NCI-H748 (cell line): Measurements from ENCODE around the gene KDELR1.

Experiments used
- DNase-seq: peaks from one replicate; lab custom pipeline; 2025; ENCODE audit not compliant: unreplicated experiment; lab: John Stamatoyannopoulos, UW

KDELR1 gene

DNA sequence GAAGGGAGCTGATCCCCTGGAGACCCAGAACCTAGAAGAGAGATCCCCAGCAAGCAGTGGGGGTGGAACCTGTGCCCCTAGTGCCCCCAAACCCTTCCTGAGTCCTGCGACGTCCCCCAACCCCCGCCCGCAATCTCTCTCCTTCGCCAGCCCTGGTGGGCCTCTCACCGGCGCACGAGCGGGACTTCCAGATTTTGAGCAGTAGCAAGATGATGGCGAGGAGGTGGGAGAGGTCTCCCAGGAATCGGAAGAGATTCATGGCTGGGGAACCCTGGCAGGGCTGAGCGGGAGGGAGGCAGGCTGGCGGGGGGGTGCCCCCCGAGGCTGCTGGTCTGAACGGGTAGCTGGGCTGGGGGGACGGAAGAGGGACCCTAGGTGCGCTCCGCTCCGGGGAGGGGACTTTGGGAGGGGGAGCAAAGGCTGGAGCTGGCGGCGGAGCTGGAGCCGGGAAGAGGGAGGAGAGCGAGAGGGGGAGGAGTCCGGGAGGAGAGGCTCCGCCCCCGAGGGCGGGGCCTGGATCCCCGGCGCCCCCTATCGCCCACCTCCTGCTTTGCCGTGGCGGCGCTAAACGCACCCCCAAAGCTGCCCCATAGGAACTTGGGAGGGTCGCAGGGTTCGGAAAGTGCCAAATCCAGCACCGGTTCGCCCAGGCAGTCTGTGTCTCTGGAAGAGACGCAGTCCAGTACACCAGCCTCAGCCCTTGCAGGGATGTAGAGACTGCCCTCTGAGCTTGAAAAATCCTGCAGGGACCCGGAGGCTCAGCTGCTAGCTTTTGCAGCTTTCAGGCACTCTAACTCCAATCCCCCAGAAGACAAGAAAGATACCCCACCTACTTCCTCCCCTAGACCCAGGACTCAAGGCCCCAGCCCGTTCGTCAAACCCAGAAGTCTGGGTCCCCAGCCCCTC, at the start of gene KDELR1:
Gene KDELR1 (minus strand): TSS at position 452 of the 906 bp plus-strand sequence. CDS start 193 bp downstream, at position 259.
- peak; percentile 71 for DNase-seq

DNA sequence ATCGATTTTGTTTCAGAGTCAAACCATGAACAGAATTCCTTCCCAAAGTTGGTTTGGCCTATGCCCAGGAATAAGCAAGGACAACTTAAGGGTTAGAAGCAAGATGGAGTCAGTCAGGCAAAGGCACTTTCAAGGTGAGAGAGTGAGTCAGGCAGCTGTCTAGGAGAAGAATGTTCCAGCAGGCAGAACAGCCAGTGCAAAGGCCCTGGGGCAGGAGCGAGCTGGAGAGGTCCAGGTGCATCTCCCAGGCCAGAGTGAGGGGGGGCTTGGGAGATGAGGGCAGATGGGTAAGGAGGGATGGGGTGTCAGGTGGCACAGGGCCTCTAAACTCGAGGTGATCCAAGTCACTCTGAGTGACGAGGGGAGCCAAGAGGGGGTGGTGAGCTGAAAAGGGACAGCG, 45.2 kb upstream of the KDELR1 start:
- no peak for DNase-seq

DNA sequence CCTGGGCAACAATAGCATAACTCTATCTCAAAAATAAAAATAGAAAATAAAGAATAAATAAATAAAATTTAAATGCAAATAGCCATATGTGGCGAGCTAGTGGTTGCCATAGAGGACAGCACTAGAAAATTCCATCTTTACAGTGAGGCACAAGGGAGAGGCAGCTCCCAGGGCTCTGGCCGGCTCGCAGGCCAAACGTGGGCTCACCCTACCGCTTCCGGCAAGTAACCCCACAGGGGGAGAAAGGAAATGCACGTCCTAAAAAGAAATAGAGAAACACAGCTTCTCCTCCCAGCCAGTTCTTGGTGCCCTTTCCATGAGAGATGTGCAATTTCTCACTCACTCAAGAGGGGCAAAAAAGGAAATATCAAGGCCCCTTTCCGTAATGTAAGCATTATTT, 42.0 kb upstream of the KDELR1 start:
- no peak for DNase-seq

DNA sequence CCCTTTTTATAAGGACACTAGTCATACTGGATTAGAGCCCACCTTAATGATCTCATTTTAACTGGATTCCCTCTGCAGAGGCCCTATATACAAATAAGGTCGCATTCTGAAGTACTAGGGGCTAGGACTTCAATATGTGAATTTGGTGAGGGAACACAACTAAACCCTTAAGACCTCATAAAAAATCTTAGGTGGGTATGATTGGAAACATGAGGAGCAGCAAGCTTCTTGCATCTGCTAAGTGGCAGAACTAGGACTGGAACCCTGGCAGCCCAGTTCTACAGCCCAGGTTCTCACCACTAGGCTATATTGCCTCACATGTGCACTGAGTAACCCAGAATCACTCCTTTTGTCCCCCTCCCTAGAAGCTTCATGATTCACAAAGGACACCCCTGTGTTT, 37.3 kb upstream of the KDELR1 start:
- DNase-seq, result no peak

DNA sequence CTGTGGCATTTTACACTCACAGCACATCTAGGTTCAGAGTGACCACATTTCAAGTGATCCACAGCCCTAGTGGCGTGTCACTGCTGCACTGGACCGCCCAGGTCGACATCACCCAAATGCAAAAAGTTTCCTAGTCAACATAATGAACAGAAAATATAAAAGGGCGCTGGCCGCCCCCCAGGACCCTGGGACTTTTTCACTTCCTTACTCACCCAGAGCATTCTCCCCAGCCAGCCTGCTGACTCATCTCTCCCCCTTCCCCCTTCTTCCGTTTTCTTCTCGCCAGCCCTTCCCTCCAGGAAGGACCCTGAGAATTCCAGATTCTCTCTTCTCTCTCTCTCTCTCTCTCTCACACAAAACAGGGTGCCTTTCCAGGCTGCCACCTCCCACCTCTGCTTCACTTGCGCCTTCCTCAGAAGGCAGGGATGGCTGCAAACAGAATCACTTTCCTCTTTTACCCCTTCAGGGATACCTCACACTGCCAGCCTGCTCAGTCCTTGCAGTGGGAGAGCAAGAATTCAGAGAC, 33.4 kb upstream of the KDELR1 start:
- no peak for DNase-seq

DNA sequence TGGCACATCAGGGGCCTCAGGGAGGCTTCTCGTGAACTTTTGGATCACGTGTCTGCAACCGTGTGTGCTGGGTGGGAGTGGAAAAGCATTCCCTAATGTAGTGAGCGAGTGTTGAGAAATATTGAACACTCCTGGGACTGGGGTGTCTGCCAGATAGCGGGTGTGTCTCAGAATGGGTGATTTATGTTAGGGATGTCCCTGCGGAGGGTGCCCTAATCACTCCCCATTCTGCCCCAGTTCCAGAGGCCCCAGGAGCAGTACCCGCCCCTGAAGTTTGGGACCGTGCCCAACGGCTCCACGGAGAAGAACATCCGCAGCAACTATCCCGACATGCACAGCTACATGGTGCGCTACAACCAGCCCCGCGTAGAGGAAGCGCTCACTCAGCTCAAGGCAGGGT, 30.2 kb upstream of the KDELR1 start:
- DNase-seq, result no peak

DNA sequence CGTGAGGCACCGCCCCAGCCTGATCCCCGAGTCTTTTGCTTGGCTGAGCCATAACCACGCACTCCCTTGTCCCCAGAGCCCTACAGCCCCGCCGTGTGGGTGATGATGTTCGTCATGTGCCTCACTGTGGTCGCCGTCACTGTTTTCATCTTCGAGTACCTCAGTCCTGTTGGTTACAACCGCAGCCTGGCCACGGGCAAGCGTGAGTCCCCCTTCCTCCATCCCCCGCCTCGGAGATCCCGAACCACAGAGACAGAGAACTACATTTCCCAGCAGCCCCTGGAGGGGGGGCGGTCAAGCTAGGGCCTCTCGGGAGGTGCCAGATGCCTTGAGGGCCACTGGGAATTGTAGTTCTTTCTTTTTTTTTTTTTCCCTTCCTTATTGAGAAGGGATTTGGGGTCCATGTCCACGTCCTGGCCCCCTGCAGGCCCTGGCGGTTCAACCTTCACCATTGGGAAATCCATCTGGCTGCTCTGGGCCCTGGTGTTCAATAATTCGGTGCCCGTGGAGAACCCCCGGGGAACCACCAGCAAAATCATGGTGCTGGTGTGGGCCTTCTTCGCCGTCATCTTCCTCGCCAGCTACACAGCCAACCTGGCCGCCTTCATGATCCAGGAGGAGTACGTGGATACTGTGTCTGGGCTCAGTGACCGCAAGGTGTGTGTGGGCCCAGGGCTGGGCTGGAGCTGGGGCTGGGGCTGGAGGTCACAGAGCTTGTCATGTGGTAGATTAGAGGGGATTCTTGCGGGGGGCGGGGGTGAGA, 28.0 kb upstream of the KDELR1 start:
- peak; percentile 24 for DNase-seq

DNA sequence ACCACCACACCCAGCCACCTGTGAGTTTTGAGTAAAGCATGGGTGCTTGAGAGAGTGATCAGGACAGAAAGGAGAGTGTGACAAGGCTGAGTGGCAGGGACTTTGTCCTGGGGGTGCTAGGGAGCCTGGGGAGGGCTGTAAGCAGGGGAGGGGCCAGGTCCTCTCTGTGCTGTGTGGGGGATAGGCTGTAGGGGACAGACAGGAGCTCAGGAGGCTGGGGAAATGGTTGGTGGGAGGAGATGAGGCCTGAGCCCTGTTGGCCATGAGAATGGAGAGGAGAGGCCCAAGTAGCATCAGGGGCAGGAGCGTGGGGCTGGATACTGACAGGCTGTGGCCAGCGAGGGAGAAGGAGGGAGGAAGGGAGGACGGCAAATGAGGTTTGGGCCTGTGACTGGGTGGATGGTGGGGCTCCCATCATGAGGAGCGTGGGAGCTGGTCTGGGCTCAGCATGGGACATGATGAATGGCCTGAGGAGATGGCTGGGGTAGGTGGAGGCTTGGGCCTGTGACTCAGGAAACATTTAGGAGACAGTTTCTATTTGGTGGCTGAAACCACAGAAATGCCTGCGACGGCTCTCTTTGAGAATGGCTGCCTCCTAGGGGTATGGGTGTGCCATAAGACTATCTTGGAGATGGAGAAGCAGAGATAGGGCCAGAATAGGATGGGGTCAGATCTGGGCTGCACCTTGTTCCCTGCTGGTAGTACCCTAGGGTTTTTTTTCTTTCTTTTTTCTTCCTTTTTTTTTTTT, 27.1 kb upstream of the KDELR1 start:
- no peak for DNase-seq

DNA sequence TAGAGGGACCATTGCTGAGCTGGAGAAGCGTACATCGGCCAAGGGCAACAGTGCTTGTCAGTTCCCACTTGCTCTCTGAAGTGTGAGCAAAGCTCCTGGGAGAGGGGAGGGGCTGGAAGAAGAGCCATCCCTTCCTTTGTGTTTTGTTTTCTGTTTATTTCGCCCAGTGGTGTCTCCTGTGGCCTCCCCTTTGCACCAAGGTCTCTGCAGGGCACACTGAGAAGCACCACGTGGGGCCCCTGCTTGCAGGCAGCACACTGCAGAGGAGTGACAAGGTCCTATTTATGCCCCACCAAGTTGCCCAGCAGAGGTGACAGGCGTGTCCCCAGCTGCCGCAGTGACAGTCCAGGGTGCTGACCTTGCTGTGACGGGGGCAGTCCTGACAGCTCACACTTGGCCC, 26.1 kb upstream of the KDELR1 start:
- DNase-seq, result no peak

DNA sequence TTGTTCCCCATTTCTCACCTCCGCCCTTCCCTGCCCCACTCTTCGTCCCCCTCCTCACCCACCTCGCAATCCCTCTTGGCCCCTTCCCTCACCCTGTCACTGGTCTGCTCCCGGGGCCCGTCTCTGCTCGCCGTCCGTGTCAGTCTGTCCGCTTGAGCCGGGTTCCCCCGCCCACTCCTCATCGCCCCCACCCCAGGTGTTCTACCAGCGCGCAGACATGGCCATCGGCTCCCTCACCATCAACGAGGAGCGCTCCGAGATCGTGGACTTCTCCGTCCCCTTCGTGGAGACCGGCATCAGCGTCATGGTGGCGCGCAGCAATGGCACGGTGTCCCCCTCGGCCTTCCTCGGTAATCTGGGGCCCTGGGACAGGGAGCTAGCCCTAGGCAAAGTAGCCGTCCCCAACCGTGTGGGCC, 24.5 kb upstream of the KDELR1 start:
- no peak for DNase-seq

DNA sequence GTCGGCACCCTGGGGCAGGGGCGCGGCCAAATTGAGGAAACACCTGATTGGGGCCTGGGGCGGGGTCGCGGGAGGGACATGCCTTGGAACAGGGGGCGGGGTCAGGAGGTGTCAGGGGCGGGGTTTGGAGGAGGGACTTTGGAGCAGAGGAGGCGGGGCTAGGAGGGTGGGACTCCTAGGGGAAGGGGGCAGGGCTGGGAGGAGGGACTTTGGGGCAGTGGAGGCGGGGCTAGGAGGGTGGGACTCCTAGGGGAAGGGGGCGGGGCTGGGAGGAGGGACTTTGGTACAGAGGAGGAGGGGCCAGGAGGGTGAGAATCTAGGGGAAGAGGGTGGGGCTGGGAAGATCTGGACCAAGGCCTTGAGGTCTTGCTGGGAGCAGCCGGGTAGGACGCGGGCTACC, 24.0 kb upstream of the KDELR1 start:
- DNase-seq, result peak; percentile 50

DNA sequence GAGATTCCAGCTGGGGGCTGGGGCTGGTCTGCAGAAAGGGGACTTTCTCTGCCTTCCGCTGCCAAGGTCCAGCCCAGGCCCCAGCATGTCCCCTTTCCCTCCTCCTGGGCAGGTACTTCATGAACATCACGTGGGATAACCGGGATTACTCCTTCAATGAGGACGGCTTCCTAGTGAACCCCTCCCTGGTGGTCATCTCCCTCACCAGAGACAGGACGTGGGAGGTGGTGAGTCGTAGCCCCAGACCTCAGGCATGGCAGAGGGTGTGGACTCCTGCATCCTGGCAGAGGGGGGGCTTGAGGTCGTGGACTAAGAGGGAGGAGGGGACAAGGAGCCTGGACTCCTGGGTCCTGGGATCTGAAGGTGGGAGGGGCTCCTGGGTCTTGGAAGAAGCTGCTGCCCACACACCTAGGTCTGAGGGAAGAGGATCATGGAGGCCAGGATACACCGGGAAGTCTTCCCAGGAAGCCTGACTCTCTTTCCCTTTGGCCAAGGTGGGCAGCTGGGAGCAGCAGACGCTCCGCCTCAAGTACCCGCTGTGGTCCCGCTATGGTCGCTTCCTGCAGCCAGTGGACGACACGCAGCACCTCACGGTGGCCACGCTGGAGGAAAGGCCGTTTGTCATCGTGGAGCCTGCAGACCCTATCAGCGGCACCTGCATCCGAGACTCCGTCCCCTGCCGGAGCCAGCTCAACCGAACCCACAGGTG, 22.7 kb upstream of the KDELR1 start:
- DNase-seq, result peak; percentile 63

DNA sequence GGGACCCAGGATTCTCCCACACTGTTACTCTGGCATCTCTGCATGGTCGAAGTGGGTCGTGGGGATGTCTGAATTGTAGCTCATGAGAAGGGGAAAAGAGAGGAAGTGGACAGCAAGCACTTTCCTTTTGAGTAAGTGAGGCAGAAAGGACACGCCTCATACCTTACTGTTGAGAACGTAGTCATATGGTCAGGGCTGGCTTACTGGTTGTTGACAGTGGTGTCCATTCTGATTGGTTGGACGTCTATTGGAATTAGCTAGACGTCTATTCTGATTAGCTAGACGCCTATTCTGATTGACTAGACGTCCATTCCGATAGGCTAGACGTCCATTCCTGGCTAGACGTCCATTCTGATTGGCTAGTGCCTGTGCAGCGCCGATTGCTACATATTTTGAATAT, 14.5 kb upstream of the KDELR1 start:
- no peak for DNase-seq

DNA sequence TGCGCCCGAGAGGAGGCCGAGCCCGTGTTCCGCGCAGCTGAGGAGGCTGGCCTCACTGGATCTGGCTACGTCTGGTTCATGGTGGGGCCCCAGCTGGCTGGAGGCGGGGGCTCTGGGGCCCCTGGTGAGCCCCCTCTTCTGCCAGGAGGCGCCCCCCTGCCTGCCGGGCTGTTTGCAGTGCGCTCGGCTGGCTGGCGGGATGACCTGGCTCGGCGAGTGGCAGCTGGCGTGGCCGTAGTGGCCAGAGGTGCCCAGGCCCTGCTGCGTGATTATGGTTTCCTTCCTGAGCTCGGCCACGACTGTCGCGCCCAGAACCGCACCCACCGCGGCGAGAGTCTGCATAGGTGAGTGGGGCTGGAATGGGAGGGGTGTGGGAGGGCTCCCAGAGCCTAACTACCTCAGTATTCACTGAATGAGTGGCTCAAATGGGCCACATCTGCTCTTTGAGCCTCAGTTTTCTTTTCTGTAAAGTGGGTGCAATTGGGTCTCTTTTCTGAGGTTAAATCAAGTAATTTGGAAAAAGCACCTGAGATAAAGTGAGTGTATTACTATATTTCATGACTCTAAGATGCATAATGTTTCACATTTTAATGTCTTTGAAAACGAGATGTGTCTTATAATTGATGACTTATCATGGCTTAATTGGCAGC, 13.8 kb upstream of the KDELR1 start:
- no peak for DNase-seq

DNA sequence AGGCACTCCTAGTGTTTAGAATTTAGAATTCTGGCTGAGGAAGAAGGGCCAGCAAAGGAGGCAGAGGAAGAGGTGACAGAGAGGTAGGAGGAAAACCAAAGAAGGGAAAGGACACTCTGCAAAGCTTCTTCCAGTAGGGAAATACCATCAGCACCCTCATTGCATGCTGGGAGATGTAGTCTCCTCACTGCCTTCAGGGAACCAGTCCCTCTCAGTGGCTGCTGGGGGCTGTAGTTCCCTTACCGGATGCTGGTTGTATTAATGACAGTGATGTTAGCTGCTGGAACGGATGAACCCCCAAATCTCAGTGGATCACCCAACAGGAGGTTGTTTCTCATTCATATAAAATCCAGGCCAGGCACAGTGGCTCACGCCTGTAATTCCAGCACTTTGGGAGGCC, 12.3 kb upstream of the KDELR1 start:
- DNase-seq, result peak; percentile 67

DNA sequence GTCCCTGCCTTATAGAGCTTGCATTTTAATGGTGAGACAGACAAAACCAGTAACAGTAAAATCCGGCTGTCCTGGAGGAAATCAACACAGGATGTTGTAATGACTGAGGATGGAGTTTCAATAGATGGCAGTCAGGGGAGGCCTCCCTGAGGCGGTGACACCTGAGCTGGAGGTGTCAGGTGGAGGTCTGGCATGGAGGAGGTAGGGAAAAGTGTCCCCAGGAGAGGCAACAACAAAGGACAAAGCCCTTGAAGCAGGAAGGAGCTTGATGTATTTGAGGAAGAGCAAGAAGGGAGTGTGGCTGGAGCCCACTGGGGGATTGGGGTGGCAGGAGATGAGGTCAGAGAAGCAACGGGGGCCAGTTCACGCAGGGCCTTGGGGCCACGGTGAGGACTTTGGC, 9.9 kb upstream of the KDELR1 start:
- DNase-seq, result no peak

DNA sequence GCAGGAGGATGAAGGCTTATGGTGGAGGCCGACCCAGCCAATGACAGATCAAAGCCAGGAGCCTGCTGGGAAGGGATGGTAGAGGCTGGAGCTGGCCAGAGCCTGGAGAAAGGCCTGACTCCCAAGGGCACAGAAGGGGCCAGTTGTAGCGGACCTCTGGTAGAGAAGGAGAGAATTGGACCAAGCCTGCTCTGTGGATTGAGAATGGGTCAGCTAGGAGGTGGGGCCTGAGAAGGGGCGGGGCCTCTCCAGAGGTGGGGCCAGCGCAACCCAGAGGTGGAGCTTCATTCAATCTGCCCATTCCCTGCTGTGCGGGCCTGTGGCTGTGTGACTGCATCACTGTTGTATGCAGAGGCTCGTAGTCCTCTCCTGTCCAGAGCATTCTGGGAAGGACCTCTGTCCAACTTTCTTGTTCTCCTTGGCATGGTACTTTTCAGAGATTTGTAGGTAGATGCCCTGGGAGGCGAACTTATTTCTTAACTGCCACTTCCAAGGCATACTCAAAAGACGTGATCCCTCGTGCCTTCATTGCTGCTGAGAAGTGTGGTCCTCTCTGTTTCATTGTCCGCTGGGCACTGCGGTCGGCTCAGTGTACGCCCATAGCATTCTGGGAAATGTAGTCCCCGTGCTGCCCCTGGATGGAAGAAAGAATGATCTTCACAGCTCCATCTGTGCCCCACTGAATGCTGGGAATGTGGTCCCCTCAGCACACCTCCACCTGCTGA, 8.8 kb upstream of the KDELR1 start:
- peak; percentile 86 for DNase-seq

DNA sequence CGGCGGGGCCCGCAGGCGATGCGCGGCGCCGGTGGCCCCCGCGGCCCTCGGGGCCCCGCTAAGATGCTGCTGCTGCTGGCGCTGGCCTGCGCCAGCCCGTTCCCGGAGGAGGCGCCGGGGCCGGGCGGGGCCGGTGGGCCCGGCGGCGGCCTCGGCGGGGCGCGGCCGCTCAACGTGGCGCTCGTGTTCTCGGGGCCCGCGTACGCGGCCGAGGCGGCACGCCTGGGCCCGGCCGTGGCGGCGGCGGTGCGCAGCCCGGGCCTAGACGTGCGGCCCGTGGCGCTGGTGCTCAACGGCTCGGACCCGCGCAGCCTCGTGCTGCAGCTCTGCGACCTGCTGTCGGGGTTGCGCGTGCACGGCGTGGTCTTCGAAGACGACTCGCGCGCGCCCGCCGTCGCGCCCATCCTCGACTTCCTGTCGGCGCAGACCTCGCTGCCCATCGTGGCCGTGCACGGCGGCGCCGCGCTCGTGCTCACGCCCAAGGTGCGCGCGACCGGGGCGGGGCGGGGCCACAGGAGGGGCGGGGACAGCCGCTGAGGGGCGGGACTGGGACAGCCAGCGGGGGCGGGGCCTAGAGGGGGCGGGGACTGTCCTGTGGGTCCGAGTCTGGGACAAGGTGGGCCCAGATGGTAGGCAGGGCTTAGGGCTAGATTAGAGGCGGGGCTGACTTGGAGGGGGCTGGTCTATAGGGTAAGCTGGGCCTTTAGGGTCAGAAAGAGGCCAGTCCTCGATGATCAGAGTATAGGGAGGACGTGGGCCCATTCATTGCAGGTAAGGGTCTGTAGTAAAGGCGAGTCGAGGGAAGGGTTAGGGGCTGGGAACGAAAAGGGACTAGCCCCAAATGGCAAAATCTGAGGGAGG, 7.3 kb upstream of the KDELR1 start:
- peak; percentile 99 for DNase-seq

DNA sequence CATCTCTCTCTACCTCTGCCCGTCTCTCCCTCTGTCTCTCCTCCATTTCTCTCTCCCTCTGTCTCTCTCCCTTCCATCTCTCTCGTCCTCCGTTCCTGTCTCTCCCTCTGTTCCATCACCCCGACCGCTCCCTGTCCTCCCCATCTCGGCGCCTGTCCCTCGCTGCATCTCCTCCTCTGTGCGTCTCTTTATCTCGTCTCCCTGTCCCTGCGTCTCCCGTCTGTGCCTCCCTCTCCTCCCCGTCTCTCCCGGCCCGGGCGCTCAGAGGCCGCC, 6.7 kb upstream of the KDELR1 start:
- DNase-seq, result peak; percentile 78
